Measurements from ENCODE around the gene NGF.

GRCh38 chr1:115336741-115337140 lies 1.3 kb downstream of the NGF start:
- TF ChIP-seq CTCF (conservative IDR thresholded peaks at IDR 0.05; ENCODE audit: low read length) (no peak), EZH2phosphoT487 (IDR thresholded peaks at IDR 0.05; ENCODE audit: borderline replicate concordance) (no peak)
